Endometrium (tissue), 2 donors: Measurements from ENCODE around the gene ALPK3.
"Not testable (repeated sequence)": the region's sequence is repeated elsewhere in the genome, so short reads cannot be mapped to it uniquely, and the experiment has no call there.

Experiments used
- FAIRE-seq: peaks from 2 replicates; lab custom pipeline; 2012; peaks lifted over from hg19 to GRCh38; lab: Jason Lieb, UNC
- donor health status: control.
- donor health status: control.

ALPK3 gene

GRCh38 chr15:84874981-84875699 is 58.0 kb downstream of the ALPK3 start:
- FAIRE-seq = no peak

DNA sequence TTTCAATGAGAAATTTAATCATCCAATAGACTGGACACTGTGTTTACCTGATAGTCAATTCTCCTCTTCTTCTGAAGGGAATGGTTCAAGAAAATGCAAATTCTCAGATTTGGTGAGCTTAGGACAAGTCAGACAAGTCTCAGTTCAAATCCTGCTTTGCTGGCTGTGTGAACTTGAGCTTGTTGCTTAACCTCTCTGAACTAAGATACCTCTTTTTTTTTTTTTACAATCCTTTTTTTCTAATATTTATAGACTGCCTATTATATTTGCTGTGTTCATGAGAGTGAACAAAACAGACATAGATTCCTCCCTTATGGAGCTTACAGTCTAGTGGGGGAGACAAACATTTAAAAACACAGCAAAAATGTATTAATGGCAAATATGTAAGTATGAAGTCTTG is 59.1 kb downstream of the ALPK3 start:
- FAIRE-seq = no peak

- not testable (repeated sequence) for FAIRE-seq
Observed at GRCh38 chr15:84877701-84878100, 60.5 kb downstream of the ALPK3 start.

- no peak for FAIRE-seq
Observed at GRCh38 chr15:84878504-84878903, 61.3 kb downstream of the ALPK3 start.

GRCh38 chr15:84879088-84879780 is 62.1 kb downstream of the ALPK3 start:
- no peak for FAIRE-seq

GRCh38 chr15:84880007-84880406 is 62.9 kb downstream of the ALPK3 start:
- no peak for FAIRE-seq

GRCh38 chr15:84880822-84881519 is 63.8 kb downstream of the ALPK3 start:
- FAIRE-seq = no peak

DNA sequence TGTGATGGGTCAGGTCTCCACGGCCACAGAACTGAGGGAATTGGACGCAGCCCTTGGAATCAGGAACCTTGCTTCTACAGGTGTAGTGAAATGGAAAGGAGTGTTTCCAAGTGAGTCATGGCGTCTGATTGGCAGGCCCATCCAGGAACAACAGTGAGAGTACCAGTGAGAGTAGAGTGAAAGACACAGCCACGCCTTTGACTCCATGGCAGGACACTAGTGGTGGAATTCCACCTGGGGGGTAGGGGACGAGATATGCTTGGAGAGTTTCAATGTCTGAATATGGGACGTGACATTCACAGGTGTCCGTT is 64.3 kb downstream of the ALPK3 start:
- FAIRE-seq = no peak

GRCh38 chr15:84883466-84883865 is 66.3 kb downstream of the ALPK3 start:
- FAIRE-seq = no peak

- FAIRE-seq = no peak
Observed at GRCh38 chr15:84883916-84884781, 67.0 kb downstream of the ALPK3 start, which contains the start of gene SLC28A1. Gene SLC28A1 (plus strand): TSS chr15:84884662. CDS start chr15:84887761, 3,099 bp downstream.

DNA sequence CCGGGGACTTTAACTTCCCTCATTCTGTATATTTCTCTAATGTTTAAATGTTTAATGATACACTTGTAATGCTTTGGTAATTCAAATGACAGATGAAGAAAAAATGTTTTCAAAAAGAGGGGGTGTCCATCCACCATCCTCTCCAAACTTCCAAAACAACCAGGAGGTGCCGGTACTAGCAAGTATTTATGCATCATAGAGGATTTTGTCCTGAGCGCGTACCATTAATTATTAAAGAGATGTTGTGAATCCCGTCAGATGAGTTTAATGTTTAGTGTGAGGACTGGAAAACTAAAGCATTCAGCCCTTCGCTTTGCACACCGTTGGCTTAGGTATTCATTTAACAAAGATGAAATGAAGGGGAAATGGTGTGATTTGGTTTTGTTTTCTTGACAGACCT is 68.6 kb downstream of the ALPK3 start:
- FAIRE-seq = no peak

DNA sequence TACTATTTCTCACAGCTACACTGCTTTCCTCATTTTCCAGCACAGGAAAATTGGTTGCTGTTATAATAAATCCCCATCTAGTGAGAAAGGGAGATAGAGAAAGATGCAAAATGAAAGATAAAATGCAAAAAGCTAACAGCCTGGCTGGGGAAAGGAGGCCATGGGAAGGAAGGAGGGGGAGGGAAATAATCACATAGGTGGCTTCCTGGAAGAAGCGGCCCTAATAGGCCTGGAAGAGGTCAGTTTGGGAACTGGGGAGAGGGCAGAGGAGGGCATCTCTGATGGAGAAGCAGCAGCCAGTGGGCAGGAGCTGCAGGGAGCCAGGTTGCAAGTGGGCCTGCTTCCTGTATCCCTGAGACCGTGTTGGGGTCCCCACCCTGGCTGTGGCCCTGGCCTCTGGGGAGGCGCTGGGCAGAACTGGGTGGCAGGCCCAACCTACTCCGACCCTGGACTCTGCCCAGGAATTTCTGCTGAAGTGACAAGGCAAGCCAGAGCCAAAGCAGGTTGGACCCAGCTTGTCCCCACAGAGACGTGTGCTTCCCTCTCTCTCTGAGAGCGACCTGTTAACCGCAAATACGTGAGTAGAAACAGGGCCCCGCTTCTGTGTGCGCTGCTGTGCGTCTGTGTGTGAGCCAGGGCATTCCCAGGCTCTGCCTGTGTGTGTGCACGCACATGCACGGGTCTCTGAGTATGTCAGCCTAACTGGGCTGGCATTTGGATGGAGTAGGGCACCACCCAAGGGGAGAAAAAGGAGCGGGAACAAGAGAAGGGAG is 69.2 kb downstream of the ALPK3 start:
- no peak for FAIRE-seq

DNA sequence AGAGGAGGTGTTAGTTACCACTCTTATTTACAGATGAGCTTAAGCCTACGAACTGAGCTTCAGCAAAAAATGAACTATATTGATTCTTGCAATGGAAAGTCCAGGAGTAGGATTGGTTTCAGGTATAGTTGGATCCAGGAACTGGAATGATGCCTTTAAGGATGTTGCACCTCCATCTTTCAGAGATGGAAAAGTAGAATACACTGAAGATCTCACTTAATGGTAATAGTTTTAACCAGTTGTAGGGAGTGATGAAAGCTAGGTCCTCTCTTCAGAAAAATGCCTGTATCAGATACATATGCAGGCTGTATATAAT is 69.8 kb downstream of the ALPK3 start:
- FAIRE-seq = no peak

DNA sequence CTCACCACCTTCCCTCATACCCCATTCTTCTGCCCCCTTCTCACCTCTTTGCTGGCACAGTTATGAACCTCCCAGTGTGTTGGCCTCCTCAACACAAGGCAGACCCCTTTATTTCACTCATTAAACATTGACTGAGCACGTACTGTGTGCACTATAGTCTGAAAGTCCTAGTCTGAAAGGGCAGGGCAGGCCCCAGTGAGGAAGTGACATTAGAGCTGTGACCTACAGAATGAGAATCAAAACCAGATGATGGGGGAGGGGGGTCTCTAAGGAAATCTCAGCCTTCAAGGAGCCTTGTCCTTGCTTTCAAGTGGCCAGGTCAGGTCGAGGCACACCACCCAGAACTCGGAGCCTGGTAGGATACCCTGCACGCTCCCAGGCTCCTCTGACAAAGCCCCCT is 70.8 kb downstream of the ALPK3 start:
- FAIRE-seq = no peak

DNA sequence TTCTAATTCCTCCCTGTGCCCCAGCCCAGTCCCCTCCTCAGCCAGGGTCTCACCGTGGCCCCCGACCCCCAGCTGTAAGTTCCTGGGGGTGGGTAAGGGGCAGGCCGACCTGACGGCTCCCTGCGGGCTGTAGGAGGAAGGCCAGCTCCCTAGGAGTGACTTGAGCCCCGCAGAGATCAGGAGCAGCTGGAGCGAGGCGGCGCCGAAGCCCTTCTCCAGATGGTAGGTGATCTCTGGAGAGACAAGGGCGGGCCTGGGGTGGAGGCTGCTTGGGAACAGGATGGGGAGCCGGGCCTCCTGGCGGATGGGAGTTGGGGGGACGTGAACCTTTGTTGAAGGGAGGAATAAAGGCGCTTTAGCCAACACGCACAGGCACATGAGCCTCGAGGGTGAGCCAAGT is 71.5 kb downstream of the ALPK3 start:
- FAIRE-seq = no peak

- FAIRE-seq = no peak
Observed at GRCh38 chr15:84889313-84889990, 72.3 kb downstream of the ALPK3 start.

GRCh38 chr15:84889991-84890669 is 73.0 kb downstream of the ALPK3 start:
- FAIRE-seq = no peak

GRCh38 chr15:84890670-84891162 is 73.6 kb downstream of the ALPK3 start:
- no peak for FAIRE-seq

- no peak for FAIRE-seq
Observed at GRCh38 chr15:84891339-84891738, 74.2 kb downstream of the ALPK3 start.

- FAIRE-seq = no peak
Observed at GRCh38 chr15:84892786-84893307, 75.7 kb downstream of the ALPK3 start.
